Nephron progenitor cell (in vitro differentiated cells): ENCODE results near the gene OPN5.

Source experiments
- DNase-seq: peaks from one replicate; pipeline ENCODE4 v3.0.0; 2021
- H3K27ac Mint-ChIP-seq: 2 replicates; pipeline ENCODE4 v1.8.0; 2021; ENCODE audit warnings: mild to moderate bottlenecking, moderate library complexity, mixed read lengths
- H3K27me3 Mint-ChIP-seq: 2 replicates; pipeline ENCODE4 v1.8.0; 2021; ENCODE audit warnings: mild to moderate bottlenecking, low read depth, mixed read lengths; ENCODE audit not compliant: poor library complexity
- H3K36me3 Mint-ChIP-seq: 2 replicates; pipeline ENCODE4 v1.8.0; 2021; ENCODE audit warnings: low read depth, mixed read lengths
- H3K4me1 Mint-ChIP-seq: 2 replicates; pipeline ENCODE4 v1.8.0; 2021; ENCODE audit warnings: mixed read lengths
- H3K4me3 Mint-ChIP-seq: 2 replicates; pipeline ENCODE4 v1.8.0; 2021; ENCODE audit warnings: mild to moderate bottlenecking, moderate library complexity, mixed read lengths
- H3K9me3 Mint-ChIP-seq: 2 replicates; pipeline ENCODE4 v1.8.0; 2021; ENCODE audit warnings: mild to moderate bottlenecking, moderate library complexity, mixed read lengths
- CTCF ChIP-seq: fragments of 200-600 bp; sonication (generic); IDR thresholded peaks from 2 replicates; pipeline ENCODE4 v1.5.0; 2021; ENCODE audit warnings: antibody characterized with exemption

Gene OPN5

GRCh38 chr6:47836046-47836445 lies 54.2 kb downstream of the OPN5 start:
- Mint-ChIP-seq H3K36me3 (no peaks in the 10 kb centered on the region), H3K27me3 (no peaks in the 10 kb centered on the region), H3K27ac (no peak overlapping the region), H3K4me3 (no peak overlapping the region), H3K4me1 (no peaks in the 10 kb centered on the region), H3K9me3 (no peaks in the 10 kb centered on the region)
- no peak for DNase-seq
- TF ChIP-seq CTCF = no peak

GRCh38 chr6:47836639-47837038 lies 54.8 kb downstream of the OPN5 start:
- Mint-ChIP-seq H3K27ac (no peak overlapping the region), H3K4me1 (no peaks in the 10 kb centered on the region), H3K4me3 (no peak overlapping the region), H3K27me3 (no peaks in the 10 kb centered on the region), H3K36me3 (no peaks in the 10 kb centered on the region), H3K9me3 (no peaks in the 10 kb centered on the region)
- DNase-seq = no peak
- TF ChIP-seq CTCF = no peak

GRCh38 chr6:47839645-47840044 lies 57.8 kb downstream of the OPN5 start:
- Mint-ChIP-seq H3K4me1 (no peaks in the 10 kb centered on the region), H3K27me3 (no peaks in the 10 kb centered on the region), H3K9me3 (no peaks in the 10 kb centered on the region), H3K27ac (no peak overlapping the region), H3K4me3 (no peak overlapping the region), H3K36me3 (no peaks in the 10 kb centered on the region)
- TF ChIP-seq CTCF = no peak
- DNase-seq = no peak

GRCh38 chr6:47844881-47845280 lies 63.0 kb downstream of the OPN5 start:
- Mint-ChIP-seq H3K4me1 (no peaks in the 10 kb centered on the region), H3K4me3 (no peak overlapping the region), H3K9me3 (no peaks in the 10 kb centered on the region), H3K36me3 (no peaks in the 10 kb centered on the region), H3K27ac (no peak overlapping the region), H3K27me3 (no peaks in the 10 kb centered on the region)
- no peak for DNase-seq
- no peak for TF ChIP-seq CTCF

- Mint-ChIP-seq H3K4me3 (no peak overlapping the region), H3K4me1 (no peaks in the 10 kb centered on the region), H3K9me3 (no peaks in the 10 kb centered on the region), H3K27ac (no peak overlapping the region), H3K27me3 (no peaks in the 10 kb centered on the region), H3K36me3 (no peaks in the 10 kb centered on the region)
- no peak for DNase-seq
- no peak for TF ChIP-seq CTCF
Observed at GRCh38 chr6:47846752-47847151, 64.9 kb downstream of the OPN5 start.

- Mint-ChIP-seq H3K4me3 (no peak overlapping the region), H3K9me3 (no peaks in the 10 kb centered on the region), H3K36me3 (no peaks in the 10 kb centered on the region), H3K27ac (no peak overlapping the region), H3K4me1 (no peaks in the 10 kb centered on the region), H3K27me3 (no peaks in the 10 kb centered on the region)
- no peak for TF ChIP-seq CTCF
- no peak for DNase-seq
Observed at GRCh38 chr6:47851091-47851490, 69.3 kb downstream of the OPN5 start.
